GM06990 (cell line): ENCODE data around the gene OTOS.

Experiments used
- DNase-seq: peaks from one replicate; pipeline ENCODE4 v3.0.0-alpha.2; 2011; ENCODE audit not compliant: insufficient read length; ENCODE audit errors: extremely low read depth
- H3K27me3 ChIP-seq: replicated peaks from 2 replicates; pipeline ENCODE4 v1.6.0; 2011; ENCODE audit warnings: low read length; ENCODE audit not compliant: control insufficient read depth, insufficient read depth
- H3K36me3 ChIP-seq: 2 replicates; pipeline ENCODE4 v1.5.1; 2011; ENCODE audit warnings: low read length; ENCODE audit not compliant: control insufficient read depth, insufficient read depth
- H3K4me3 ChIP-seq: replicated peaks from 2 replicates; pipeline ENCODE4 v1.5.1; 2011; ENCODE audit warnings: low read depth, mild to moderate bottlenecking, control low read depth, low read length
- CTCF ChIP-seq: IDR thresholded peaks from 2 replicates; pipeline ENCODE4 v1.5.1; 2011; ENCODE audit warnings: low read length, control low read depth, mild to moderate bottlenecking, inconsistent platforms; ENCODE audit not compliant: insufficient read depth, poor library complexity, severe bottlenecking

OTOS gene

GRCh38 chr2:240141736-240142135, 1.3 kb upstream of the OTOS start:
- H3K27me3 ChIP-seq, result no peaks in the 10 kb centered on the region; the same call in 1 of the 2 replicates
- no peak for DNase-seq
- no peaks in the 10 kb centered on the region for H3K36me3 ChIP-seq
- TF ChIP-seq CTCF, result no peak
- H3K4me3 ChIP-seq, result no peak overlapping the region

- DNase-seq, result no peak
- no peak overlapping the region for H3K4me3 ChIP-seq
- no peaks in the 10 kb centered on the region; the same call in 1 of the 2 replicates for H3K27me3 ChIP-seq
- H3K36me3 ChIP-seq, result no peaks in the 10 kb centered on the region
- no peak for TF ChIP-seq CTCF
These were observed 462 bp upstream of the OTOS start for GRCh38 chr2:240140920-240141319.

GRCh38 chr2:240139666-240140393, 628 bp downstream of the OTOS start:
- TF ChIP-seq CTCF, result no peak
- Histone ChIP-seq H3K27me3 (no peaks in the 10 kb centered on the region; the same call in 1 of the 2 replicates), H3K36me3 (no peaks in the 10 kb centered on the region), H3K4me3 (no peak overlapping the region)
- no peak for DNase-seq

DNA sequence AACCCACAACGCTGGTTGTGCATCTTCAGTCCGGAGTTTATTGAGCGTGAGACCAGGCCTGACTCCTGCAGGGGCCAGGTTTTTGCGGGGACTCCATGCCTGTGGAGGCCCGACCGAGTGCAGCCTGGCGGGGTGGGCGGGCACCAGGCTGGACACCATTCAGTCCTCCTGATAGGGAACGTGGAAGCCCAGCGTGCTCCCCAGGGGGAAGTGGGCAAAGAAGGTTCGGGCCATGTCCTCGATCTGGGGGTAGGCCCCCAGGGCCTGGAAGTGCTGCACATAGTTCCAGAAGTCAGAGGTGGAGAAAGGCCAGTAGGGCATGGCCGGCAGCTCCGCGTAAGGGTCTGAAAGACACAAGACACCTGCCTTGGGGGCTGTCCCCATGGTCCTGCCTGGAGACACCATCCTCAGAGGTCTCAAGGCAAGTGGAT, 1.4 kb downstream of the OTOS start:
- no peak for DNase-seq
- H3K36me3 ChIP-seq, result no peaks in the 10 kb centered on the region
- H3K4me3 ChIP-seq, result no peak overlapping the region
- no peaks in the 10 kb centered on the region; the same call in 1 of the 2 replicates for H3K27me3 ChIP-seq
- no peak for TF ChIP-seq CTCF

GRCh38 chr2:240138254-240138984, 2.0 kb downstream of the OTOS start:
- Histone ChIP-seq H3K36me3 (no peaks in the 10 kb centered on the region), H3K4me3 (no peak overlapping the region), H3K27me3 (no peaks in the 10 kb centered on the region; the same call in 1 of the 2 replicates)
- no peak for DNase-seq
- no peak for TF ChIP-seq CTCF
